K562 (cell line): ENCODE results near the gene ANGPTL1. TPM values are rescaled to one million over a fixed set of nuclear protein-coding genes. Genes with fewer than 3 reads are reported as not detected.
A peak's percentile ranks its signal among the peaks of the same experiment; 100 is the strongest.

Source experiments
- BCL6 ChIP-seq: fragments of 250-450 bp; sonication (Bioruptor Pico); IDR thresholded peaks from 2 replicates; pipeline ENCODE4 v1.4.0; 2020
- EP300 ChIP-seq: IDR thresholded peaks from 2 replicates; pipeline ENCODE4 v1.6.1; 2012; ENCODE audit warnings: low read length, improper control_type of control experiment
- HDAC2 ChIP-seq: fragments of 450-650 bp; IDR thresholded peaks from 2 replicates; pipeline ENCODE4 v1.6.1; 2016; ENCODE audit warnings: mild to moderate bottlenecking
- JUND ChIP-seq, 2 experiments: IDR thresholded peaks; 2 replicates in 1 of 2; 3 replicates in 1 of 2; pipeline ENCODE4 v1.6.1; 2011; ENCODE audit warnings: borderline replicate concordance in 2 of 2, low read depth in 2 of 2, low read length in 2 of 2, improper control_type of control experiment in 1 of 2, missing biosample characterization in 1 of 2, missing genetic modification characterization in 1 of 2, missing genetic modification reagents in 1 of 2
- NR2C2 ChIP-seq, 2 experiments: fragments of 200-800 bp in 1 of 2; sonication (Bioruptor generic) in 1 of 2; sonication (generic) in 1 of 2; formaldehyde crosslinking in 1 of 2; IDR thresholded peaks; 2 replicates each; pipeline versions ENCODE4 v1.6.1 to v1.8.0; 2016 to 2022; ENCODE audit warnings: mild to moderate bottlenecking in 1 of 2, missing compliant biosample characterization in 1 of 2, missing genetic modification characterization in 1 of 2, missing genetic modification reagents in 1 of 2
- PRDM10 ChIP-seq: fragments of 450-650 bp; IDR thresholded peaks from 2 replicates; pipeline ENCODE4 v1.6.1; 2018; ENCODE audit not compliant: partially characterized antibody
- PURB ChIP-seq: sonication (generic); formaldehyde crosslinking; IDR thresholded peaks from 2 replicates; pipeline ENCODE4 v1.9.0; 2021; ENCODE audit warnings: low read depth, mild to moderate bottlenecking, missing genetic modification reagents
- XRCC4 ChIP-seq: IDR thresholded peaks from one replicate; pipeline ENCODE4 v1.6.1; 2011; ENCODE audit not compliant: insufficient read depth, insufficient read length; ENCODE audit errors: extremely low read depth
- ZBTB33 ChIP-seq: sonication (generic); formaldehyde crosslinking; IDR thresholded peaks from 2 replicates; pipeline ENCODE4 v1.8.1; 2023; ENCODE audit warnings: mild to moderate bottlenecking, missing genetic modification reagents
- ZNF316 ChIP-seq: fragments of 450-650 bp; IDR thresholded peaks from 2 replicates; pipeline ENCODE4 v1.6.1; 2016
- polyA plus RNA-seq, 8 experiments: library from polyadenylated mRNA; depleted of rRNA in 4 of 8; stranded (reverse) in 5 of 8; unstranded in 3 of 8; fragments of >200 nt; fragmentation: Nextera tagmentation in 2 of 8; fragmentation: Illumina TruSeq in 1 of 8; extraction: Ambion mirVana in 2 of 8; extraction: Trizol in 1 of 8; gene quantifications; 2 replicates each; pipeline versions ENCODE4 v1.2.1 to v1.2.3, GENCODE V29; 2011 to 2014; ENCODE audit warnings: inconsistent platforms in 1 of 8, missing spikeins in 1 of 8
- total RNA-seq, 7 experiments: library from RNA; depleted of rRNA in 6 of 7; stranded (reverse); fragments of >200 nt in 6 of 7; fragmentation: Illumina TruSeq in 2 of 7; extraction: Trizol in 2 of 7; gene quantifications; 2 replicates each; pipeline versions ENCODE4 v1.2.1 to v1.2.3, GENCODE V29; 2011 to 2021; ENCODE audit warnings: low replicate concordance in 1 of 7

ANGPTL1 gene
- total and polyA plus RNA-seq, 9 of the 15 experiments (the other 6 are each of a cell fraction or from before 2014, with no cell fraction given) = 0.04 to 0.06 TPM; not detected in 7

GRCh38 chr1:178867670-178868069 lies 3.2 kb downstream of the ANGPTL1 start (continued):
- TF ChIP-seq ZBTB33 (CRISPR knock-in tag) (no peak), ZNF316 (no peak), JUND (IDR thresholded peaks at IDR 0.05; ENCODE audit: borderline replicate concordance, low read depth, low read length) (no peak), JUND (tag; IDR thresholded peaks at IDR 0.05; ENCODE audit: borderline replicate concordance, low read depth, low read length) (no peak), XRCC4 (no peak), EP300 (no peak), HDAC2 (no peak), BCL6 (CRISPR knock-in tag) (no peak), PURB (no peak), NR2C2 (CRISPR knock-in tag; IDR thresholded peaks at IDR 0.05) (no peak), NR2C2 (tag; IDR thresholded peaks at IDR 0.05) (peak; percentile 45), PRDM10 (no peak)
